ENCODE data around the gene HIVEP1.

Gene HIVEP1

GRCh38 chr6:11970114-11970513 lies 42.0 kb upstream of the HIVEP1 start:
- H3K4me3 ChIP-seq (replicated peaks; ENCODE audit: low read depth, low read length), result no peak overlapping the region
- no peak for TF ChIP-seq CTCF (IDR thresholded peaks at IDR 0.05; ENCODE audit: low read length, missing control alignments)
- no peak for DNase-seq (ENCODE audit: low read depth)

GRCh38 chr6:11971154-11971553 lies 41.0 kb upstream of the HIVEP1 start:
- H3K4me3 ChIP-seq (replicated peaks; ENCODE audit: low read depth, low read length), result no peak overlapping the region
- TF ChIP-seq CTCF (IDR thresholded peaks at IDR 0.05; ENCODE audit: low read length, missing control alignments), result no peak
- peak; percentile 90 for DNase-seq (ENCODE audit: low read depth)

- TF ChIP-seq CTCF (IDR thresholded peaks at IDR 0.05; ENCODE audit: low read length, missing control alignments), result no peak
- no peak overlapping the region for H3K4me3 ChIP-seq (replicated peaks; ENCODE audit: low read depth, low read length)
- DNase-seq (ENCODE audit: low read depth), result no peak
These were observed 39.8 kb upstream of the HIVEP1 start for GRCh38 chr6:11972270-11972669.

- no peak for DNase-seq (ENCODE audit: low read depth)
- H3K4me3 ChIP-seq (replicated peaks; ENCODE audit: low read depth, low read length), result no peak overlapping the region
- no peak for TF ChIP-seq CTCF (IDR thresholded peaks at IDR 0.05; ENCODE audit: low read length, missing control alignments)
These were observed 39.3 kb upstream of the HIVEP1 start for GRCh38 chr6:11972806-11973205.

GRCh38 chr6:11973238-11973637 lies 38.9 kb upstream of the HIVEP1 start:
- DNase-seq (ENCODE audit: low read depth), result no peak
- TF ChIP-seq CTCF (IDR thresholded peaks at IDR 0.05; ENCODE audit: low read length, missing control alignments), result no peak
- no peak overlapping the region for H3K4me3 ChIP-seq (replicated peaks; ENCODE audit: low read depth, low read length)

GRCh38 chr6:11974089-11974488 lies 38.0 kb upstream of the HIVEP1 start:
- TF ChIP-seq CTCF (IDR thresholded peaks at IDR 0.05; ENCODE audit: low read length, missing control alignments), result no peak
- H3K4me3 ChIP-seq (replicated peaks; ENCODE audit: low read depth, low read length), result no peak overlapping the region
- peak; percentile 63 for DNase-seq (ENCODE audit: low read depth)

- no peak for DNase-seq (ENCODE audit: low read depth)
- TF ChIP-seq CTCF (IDR thresholded peaks at IDR 0.05; ENCODE audit: low read length, missing control alignments), result no peak
- H3K4me3 ChIP-seq (replicated peaks; ENCODE audit: low read depth, low read length), result no peak overlapping the region
These were observed 36.6 kb upstream of the HIVEP1 start for GRCh38 chr6:11975353-11975977.

Measured in fibroblast of pulmonary artery (primary cell).